ENCODE results near the gene CDPF1.
A peak's percentile ranks its signal among the peaks of the same experiment; 100 is the strongest.

Gene CDPF1

DNA sequence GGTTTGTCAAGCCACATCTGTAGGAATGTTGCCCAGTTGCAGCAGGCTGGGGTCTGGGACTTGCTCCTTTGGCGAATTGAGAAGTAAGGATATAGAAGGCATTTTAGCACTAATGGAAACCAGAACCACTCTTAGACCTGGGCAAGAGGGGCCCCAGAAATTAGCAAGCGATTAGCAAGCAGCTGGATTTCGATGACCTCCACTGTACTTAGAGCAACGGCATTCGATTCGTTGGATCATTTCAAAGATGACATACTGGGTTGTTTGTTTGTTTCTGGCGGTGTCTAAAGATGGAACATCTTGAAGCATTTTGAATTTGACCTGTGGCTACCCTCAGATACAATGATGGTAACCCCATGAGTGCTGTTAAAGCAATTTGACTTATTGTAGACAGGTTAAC is 1.2 kb upstream of the CDPF1 start:
- DNase-seq, result no peak

DNA sequence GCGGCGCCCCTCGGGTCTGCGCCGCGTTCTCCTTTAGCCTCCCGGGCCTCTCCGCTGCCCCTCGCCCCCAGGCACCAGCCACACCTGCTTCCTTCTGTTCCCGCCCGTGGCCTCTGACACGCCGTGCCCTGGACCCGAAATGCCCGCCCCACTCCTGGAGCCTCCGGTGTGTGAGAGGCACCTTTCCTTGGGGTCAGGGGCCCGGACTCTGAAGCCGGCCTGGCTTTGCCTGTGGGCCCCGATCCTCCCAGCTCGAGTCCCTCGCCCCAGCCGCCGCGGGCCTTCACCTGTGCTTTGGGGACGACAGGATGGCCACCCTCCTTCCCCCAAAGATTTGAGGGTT is 661 bp upstream of the CDPF1 start:
- DNase-seq, result no peak

DNA sequence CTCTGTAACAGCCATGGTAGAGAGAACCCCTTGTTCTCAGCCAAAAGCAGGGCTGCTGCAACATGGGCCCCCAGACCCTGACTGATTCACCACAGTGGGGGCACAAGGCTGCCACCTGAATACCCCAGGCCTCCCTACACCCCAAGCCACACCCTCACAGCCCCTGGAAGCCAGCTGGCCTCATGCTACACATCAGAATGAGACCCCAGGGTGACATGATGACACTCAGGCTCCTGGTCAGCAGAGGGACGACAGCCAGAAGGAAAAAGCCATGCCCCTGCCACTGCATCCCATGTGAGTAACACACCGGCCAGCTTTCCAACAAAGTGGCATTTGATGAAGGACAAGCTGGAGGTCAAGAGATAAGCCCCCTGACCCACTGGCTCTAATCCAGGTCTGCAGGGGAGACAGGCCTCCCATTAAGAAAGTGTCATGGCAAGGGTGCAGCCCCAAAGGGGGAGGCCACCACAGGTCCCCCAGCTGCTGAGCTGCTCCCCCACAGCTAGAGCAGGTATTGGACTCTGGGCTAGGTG is 2.6 kb downstream of the CDPF1 start:
- no peak for DNase-seq

DNA sequence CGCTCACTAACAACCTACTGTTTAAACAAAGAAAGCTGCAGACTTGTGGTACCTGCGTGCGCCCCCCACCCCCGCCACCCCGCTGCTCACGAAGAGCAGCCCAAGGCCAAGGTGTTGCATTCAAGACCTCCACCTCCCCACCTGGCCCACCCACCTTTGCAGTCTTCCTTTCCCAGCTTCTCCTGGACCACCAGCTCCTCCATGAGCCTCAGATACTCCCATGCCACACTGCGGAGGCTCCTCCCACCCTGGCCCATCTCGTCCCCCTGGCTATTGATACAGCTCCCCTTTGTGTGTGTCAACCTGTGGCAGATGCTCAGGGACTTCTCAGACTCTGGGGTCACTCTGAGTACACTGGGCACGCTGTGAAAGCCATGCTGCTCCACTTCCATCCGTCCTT is 3.9 kb downstream of the CDPF1 start:
- no peak for DNase-seq

DNA sequence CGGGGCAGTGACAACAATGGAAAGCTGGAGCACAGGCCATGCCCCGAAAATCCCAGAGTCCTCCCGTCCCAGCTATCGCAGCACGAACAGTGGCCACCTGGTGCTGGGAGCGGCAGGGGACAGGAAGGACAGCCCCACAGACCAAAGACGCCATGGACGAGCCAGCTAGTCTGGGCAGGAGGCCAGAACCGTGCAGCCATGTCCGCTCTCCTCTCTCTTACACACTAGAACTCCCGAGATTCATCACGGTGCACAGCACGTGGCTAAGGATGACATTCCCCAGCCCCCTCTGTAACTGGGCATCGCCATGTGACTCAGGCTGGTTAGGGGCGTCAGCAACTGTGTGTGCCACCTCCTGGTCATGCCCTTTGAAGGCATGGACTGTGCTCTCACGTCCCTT is 4.6 kb downstream of the CDPF1 start:
- no peak for DNase-seq

DNA sequence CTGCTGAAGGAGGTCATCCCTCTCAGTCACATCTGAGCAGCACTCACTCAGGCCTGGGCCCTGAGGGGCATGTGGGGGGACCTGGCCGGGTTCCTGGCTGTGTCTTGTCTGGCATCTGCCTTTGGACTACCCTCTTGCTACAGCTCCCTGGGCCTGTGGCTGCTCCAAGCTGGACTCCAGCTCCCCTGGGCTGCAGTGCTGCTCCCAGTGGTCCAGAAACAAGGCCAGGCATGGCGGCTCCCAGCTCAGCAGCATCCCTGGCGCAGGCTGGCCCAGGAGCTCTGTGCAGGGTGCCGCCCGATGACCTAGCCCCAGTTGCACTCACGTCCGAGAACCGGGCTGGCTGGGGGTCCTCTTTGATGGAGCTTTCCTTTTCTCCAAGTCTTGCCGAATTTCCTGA is 5.3 kb downstream of the CDPF1 start:
- DNase-seq, result no peak

DNA sequence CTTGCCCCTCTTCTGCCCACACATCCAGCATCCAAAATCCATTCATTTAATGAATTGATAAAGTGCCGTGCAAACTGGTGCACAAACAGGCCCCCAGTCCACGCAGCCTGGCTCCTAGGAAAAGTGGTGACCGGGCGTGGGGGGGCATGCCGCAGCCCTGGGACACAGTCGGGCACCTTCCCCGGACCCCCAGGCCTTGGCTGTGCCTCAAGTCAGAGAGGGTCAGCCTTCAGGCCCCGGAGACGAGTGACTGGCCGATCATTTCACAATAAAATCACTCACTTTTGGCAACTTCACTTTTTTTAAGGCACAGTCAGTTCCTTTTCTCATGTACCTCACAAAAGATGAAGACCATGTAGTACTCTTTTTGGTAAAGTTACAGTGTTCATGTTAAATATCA is 8.0 kb downstream of the CDPF1 start:
- DNase-seq, result no peak

DNA sequence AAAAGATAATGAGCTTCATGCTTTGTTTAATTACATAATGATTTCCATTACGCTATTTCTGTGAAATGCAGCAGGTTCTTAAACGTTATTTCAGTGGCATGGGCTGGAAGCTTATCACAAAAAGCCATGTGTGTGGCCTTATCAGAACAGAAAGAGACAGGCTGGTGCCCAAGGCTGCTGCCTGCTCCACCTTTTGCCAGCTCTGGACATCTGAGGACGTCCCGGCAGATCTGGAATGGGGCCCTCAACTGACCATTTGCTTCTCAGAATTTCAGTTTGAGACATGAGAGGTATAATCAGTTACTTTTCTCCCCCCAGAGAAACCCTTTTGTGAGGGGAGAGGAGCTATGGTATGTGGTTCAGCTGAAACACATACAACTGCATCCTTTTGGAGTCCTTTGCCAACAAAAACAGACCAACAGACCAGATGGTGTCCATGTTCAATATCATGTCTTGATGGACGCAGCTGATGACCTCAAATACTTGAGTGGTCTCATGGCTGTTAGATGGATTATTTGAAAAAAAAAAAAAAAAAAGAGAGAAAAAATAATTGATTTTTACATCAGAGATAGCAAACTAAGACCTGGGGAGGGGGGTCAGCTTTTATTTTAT is 8.6 kb downstream of the CDPF1 start:
- DNase-seq, result no peak

DNA sequence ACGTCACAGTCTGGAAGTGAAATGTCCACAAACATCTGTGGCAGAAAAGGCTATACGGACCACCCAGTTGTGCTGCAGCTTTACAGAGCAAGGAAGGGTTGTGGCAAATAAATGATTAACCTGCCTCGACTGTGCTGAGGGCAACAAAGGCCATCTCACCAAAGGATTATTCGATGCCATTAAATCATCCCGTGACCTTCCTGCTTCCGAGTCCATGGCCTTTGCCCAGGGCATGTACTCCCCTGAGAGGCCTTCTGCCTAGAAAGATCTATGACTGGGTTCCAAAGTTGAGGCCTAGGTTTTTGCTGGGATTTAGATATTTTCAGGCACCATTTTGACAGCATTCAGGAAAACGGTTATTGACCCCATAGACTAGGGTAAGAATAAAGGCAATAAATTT is 9.2 kb downstream of the CDPF1 start:
- DNase-seq, result no peak

DNA sequence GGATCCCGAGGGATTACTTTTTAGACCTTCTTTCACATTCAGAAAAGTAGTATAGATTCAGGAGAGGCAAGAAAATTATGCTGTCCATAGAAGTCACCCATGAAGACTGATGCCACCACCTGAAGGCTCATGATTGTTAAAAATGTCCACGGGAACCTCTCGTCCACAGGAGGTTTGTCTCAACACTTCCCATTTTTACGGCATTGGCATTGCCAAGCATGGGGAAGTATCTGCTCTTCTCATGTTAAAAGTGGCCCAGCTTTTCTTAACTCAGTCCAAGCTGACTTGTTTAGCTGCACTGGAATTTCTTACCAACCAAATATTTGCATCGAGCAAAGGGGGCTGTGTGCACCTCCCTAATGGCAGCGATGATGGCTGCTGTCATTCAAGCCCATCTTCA is 9.6 kb downstream of the CDPF1 start:
- no peak for DNase-seq

DNA sequence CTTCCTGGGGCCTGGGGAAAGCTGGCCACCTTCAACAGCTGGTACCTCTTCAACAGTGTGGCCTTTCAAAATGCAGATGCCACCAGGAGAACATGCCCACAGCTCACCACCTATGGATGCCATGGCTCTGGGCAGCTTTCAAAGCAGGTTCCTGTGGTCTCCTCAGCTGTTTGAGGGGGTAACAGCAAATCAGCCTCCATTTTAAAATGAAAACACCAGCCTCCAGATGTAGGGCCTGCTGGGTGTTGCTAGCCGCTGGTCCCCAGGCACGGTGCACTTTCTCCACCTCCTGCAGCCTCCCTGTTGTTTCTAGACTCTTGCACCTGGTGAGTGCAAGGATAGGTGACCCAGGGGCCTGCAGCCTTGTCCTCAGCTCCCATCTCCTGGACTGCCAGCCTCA is 10.0 kb downstream of the CDPF1 start:
- DNase-seq, result no peak

DNA sequence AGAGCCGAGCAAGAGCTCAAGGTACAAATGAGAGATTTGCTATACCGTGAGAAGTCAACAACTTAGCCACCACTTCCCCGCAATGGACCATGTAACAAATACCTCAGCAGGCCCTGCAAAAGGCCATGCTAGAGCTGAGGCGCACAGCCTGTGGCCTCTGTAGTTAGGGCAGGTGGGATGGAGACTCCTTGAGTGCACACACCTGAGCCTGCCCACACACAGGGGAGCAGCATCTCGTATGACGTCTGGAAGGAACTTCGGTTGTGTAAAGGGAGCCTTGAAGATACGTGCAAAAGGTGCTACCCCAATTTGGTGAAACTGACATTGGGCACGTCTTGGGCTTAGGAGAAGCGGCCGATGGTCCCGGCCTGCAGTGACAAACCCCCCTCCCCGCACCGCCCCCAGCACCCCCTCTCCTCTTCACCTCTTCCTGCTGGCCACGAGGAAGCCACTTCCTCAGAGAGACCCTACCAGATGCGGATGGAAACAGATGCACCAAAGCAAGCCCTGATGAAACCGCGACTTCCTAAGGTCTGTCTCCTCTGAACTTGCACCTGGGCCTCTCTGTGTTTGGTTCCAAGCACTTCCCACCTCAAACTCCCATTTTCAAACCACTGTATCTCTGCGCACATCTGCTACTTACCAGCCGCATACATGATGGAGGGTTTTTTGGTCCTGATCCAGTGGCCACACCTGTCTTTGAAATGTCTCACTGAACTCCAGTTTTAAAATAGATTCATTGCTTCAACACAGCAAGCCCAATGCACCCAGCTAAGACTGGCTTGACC is 10.6 kb downstream of the CDPF1 start:
- DNase-seq, result no peak

DNA sequence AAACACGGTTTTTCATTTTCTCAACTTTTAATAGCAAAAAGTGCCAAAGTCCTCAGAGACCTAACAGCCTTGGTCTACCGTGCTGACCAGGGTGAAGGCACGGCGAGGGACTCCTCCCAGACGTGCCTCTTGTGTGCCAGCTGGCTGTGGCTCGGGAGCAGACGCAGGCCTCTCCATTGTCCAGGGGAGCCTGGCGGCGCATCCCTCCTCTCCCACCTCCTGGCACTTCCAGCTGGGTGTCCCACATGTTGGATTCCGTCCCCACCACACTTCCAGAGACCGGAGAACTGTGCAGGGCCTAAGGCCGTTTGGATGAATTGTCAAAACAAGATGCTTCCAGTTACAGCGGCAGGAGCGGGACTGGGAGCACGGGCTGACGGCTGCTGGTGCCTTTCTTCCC is 11.6 kb downstream of the CDPF1 start:
- DNase-seq, result no peak

DNA sequence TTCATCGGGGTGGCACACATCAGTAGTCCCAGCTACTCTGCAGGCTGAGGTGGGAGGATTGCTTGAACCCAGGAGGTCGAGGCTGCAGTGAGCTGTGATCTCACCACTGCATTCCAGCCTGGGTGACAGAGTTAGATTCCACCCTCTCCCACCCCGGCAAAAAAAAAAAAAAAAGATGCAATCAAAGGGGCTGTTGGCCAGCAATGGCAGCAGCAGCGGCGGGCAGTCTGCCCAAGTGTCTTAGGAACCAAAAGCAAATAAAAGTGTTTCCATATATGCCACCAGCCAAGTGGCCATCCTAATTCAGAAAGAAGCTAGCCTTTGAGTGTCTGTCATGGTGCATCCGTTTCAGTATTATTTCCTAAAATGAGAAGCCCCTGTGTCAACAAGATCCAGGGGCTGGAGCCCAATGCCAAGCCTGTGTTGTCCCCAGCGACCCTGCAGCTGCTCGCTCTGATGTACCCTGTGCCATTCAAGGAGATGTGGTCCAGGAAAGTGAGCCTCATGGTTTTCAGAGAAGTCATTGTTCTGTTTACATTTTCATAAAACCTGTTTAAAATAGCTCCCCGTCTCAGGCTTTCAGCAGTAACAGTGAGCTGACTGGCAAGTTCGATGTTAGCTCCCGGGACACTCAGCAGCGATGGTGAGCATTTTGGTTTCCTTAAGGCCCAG is 12.5 kb downstream of the CDPF1 start:
- DNase-seq, result no peak

DNA sequence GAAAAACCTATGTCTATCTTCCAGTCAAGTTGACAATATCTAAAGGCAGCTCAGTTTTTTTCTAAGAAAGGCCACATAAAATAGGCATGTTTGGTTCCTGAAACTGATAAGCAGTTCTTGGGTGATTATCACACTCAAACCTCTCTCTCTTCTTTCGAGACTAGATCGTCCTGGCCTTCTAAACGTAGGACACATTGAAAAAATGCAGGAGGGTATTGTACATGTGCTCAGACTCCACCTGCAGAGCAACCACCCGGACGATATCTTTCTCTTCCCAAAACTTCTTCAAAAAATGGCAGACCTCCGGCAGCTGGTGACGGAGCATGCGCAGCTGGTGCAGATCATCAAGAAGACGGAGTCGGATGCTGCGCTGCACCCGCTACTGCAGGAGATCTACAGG is 15.1 kb downstream of the CDPF1 start:
- no peak for DNase-seq

DNA sequence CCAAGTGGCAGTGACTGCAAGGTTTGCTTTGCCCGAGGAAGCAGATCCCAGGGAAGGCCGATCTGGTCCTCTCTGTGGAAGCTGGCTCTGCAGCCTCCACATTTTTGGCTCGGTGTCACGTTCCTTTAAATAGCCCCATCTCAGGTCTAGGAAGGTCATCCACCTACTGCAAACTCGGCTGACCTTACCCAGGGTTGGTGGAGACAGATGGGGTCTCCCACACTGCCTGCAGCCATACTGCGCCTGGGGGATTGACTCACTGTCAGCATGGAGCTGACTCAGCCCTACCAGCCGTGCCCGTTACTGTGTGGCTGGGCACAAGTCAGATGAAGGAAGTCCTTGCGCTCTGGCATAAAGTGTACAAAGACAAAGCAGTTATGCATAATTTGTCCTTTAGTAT is 16.9 kb downstream of the CDPF1 start:
- DNase-seq, result peak; percentile 2

DNA sequence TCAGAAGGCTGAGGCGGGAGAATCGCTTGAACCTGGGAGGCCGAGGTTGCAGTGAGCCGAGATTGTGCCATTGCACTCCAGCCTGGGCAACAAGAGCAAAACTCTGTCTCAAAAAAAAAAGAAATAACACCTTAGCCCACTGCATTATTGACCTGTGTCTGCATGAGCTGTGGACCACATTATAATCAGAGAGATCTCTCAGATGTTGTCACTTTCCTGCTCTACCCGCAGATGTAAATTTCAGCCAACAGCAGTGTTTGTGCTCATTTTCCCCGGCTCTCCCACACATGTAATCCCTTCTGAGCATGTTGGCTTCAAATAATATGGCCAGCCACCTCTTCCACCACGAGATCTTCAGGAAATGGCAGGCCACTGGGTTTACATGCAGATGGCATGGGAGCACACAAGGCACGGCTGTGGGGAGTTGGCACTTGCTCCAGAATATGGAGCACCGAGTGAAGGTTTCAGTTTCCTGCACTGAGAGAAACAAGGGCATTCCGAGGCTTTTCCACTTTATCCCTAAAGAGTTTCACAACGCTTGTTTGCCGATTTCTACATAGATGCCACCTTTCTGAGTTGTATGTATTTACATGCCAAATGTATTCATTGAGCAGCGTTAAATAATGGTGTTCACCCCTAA is 19.7 kb downstream of the CDPF1 start:
- DNase-seq, result no peak

DNA sequence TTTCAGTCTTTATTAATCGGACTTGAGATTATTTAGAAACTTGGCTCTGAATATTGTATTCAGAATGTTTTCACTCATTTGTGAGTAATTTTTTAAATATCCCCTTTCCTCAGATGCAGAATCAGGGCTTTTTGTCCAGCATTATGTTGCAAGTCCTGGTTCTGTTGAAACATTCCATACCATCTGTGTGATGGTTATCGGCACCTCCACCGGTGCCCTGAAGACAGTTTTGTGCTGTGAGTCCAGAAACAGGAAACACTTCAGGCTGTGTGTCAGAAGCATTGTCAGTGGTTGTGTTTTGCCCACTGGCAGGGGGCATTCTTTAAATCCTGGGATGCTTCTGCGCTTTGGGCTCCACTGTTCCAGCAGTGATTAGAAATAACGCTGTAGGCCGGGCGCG is 20.4 kb downstream of the CDPF1 start:
- DNase-seq, result no peak

DNA sequence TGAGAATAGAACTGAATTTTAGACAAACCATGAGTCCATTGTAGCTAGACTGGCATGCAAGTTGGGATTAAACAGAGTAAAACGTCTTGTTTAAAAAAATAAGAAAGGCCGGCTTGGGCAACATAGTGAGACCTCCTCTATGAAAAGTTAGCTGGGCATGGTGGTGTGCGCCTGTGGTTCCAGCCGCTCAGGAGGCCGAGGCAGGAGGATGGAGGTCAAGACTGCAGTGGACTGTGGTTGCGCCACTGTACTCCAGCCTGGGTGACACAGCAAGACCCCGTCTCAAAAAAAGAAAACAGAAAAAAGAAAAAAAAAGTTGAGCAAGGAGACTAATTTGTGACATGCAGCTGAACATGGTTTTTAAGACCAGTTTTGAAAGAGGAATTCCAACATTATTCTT is 23.5 kb downstream of the CDPF1 start:
- DNase-seq, result no peak

DNA sequence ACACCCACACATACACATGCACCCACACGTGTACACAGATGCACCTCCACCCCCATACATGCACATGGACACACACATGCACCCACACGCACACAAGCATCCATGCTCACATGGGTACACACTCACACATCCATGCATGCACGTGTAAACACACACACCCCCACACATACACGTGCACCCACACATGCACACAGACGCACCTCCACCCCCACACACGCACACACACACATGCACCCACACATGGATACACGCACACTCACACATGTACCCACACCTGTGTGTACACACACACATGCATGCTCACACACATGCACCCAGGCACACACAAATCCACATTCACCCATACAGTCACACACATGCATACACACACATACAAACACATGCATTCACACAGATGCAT is 24.5 kb downstream of the CDPF1 start:
- DNase-seq, result no peak

DNA sequence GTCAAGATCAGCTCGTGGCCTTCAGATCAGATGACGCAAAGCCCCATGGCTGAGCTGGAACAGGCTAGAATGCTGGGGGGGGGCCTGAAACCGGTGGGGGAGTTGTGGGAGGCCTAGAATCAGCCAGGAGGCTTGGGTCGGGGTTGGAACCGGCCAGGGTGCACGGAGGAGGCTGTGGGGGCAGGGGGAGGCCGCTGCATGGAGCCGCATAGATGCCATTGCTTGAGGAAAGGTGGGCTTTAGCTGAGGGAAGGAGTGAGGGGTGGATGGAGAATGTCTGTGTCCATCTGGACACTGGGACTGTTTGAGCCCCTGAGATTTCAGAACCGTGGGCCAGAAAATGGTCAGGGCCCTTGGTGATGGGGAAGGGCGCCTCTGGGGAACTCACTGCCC is 25.2 kb downstream of the CDPF1 start:
- DNase-seq, result no peak

DNA sequence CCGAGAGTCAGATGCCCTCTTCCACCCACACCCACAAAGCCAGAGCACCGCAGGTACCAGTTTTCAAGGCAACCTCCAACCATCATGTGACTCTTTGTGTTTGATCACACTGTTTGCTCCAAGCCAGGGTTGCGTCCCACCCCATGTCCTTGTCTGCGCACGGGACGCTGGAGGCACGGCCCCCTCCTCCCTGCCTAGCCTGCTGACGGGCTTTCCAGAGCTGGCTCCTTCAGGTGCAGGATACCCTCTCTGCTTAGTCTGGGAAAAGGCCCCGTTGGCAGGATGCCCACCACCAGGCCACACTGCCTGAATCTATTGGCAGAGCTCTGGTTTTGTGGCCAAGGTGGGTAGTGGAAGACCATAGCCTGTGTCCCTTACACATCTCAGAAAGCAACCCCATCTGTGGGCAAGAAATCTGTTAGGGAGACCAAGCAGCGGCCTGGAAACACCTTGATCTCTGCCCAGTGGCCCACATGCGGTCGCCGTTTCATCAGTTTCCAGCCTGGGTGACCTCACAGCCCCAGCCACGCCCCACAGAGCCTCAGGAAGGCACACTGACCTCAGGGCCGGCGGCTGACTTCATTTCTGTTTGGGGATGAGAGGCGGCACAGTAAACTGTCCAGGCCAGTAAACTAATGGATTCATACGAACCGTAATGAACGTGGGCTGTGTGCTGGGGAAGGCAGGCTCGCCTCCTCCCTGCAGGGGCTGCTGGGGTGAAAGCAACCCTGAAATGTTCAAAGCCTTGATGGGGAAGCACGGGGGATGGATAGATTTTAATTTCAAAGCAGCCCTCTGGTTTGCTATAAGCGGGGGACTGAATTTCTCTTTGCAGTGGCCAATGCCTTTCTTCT is 25.8 kb downstream of the CDPF1 start:
- no peak for DNase-seq

DNA sequence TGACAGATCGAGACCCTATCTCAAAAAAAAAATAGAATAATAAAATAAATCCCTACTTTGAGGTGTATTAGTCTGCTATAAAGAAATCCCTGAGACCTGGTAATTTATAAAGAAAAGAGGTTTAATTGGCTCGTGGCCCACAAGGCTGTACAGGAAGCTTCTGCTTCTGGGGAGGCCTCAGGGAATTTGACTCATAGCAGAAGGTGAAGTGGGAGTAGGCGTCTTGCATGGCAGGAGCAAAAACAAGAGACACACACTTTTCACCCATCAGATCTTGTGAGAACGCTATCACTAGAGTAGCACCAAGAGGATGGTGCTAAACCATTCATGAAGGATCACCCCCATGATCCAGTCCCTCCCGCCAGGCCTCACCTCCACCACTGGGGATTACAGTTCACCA is 29.2 kb downstream of the CDPF1 start:
- no peak for DNase-seq

All from NCI-H446 treated with DMSO at 0.1 percent for 48 hours (cell line).